Measurements from ENCODE around the gene GPANK1. TPM values are rescaled to one million over a fixed set of nuclear protein-coding genes. Genes with fewer than 3 reads are reported as not detected.

The GPANK1 gene
- total and polyA plus RNA-seq, 2 donors from 2014 or later = 17.7 to 28.6 TPM

DNA sequence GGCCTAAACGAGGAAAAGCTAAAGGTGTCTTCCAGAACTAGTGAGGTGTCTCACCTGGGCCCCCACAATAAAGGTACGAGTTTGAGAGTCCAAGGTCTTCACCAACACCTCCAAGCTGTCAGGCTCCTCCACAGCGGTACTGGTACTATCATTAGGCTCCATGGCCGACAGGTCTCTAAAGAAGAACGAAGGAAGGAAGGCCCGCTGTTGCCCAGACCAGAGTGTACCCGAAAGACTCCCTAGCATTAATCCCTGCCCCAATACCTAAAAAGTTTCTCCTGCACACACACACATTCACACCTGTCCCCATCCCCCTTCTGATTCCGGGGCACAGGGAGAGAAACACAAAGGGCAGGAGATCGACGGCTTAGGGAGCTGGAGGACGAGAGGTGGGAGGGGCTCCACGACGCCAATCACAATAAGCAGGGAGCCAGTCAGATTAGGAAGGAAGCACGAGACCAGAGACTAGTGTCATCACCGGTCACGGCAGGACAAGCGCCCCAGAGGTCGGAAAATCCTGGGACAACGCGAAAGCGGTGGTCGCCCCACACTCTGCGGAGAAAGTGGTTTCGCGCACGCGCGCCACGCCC, 13.1 kb downstream of the GPANK1 start:
- peak overlapping the region; percentile 98 to 100 for H3K27ac ChIP-seq (ENCODE audit: low read depth in 2 of 2, low read length in 2 of 2)
- H3K27me3 ChIP-seq (ENCODE audit: control insufficient read depth, insufficient read depth, low read length) = no peaks in the 10 kb centered on the region
- peak overlapping the region; percentile 90 to 98 (median 90) for H3K9ac ChIP-seq (ENCODE audit: low read length in 3 of 3)
- H3K4me3 ChIP-seq (ENCODE audit: low read length in 3 of 3) = peak overlapping the region; percentile 87 to 98 (median 97)
- H3K36me3 ChIP-seq (ENCODE audit: control insufficient read depth in 2 of 3, insufficient read depth in 3 of 3, low read length in 3 of 3) = peaks cover 10 to 27% (median 22%) of the 10 kb centered on the region in 3 donors
- no peaks in the 10 kb centered on the region for H3K9me3 ChIP-seq (ENCODE audit: control insufficient read depth in 2 of 3, insufficient read depth in 1 of 3, low read length in 3 of 3)
- intact Hi-C loops (cut with DNase I) = no loop called here
- no peak for FAIRE-seq
- H3K4me1 ChIP-seq (ENCODE audit: control insufficient read depth in 2 of 3, insufficient read depth in 2 of 3, low read depth in 1 of 3, low read length in 3 of 3) = peaks cover 0 to 24% (median 17%) of the 10 kb centered on the region in 3 donors
- DNase-seq = peak in 2 of 5 donors; percentile 79 to 90
- TF ChIP-seq, protein P1, sequence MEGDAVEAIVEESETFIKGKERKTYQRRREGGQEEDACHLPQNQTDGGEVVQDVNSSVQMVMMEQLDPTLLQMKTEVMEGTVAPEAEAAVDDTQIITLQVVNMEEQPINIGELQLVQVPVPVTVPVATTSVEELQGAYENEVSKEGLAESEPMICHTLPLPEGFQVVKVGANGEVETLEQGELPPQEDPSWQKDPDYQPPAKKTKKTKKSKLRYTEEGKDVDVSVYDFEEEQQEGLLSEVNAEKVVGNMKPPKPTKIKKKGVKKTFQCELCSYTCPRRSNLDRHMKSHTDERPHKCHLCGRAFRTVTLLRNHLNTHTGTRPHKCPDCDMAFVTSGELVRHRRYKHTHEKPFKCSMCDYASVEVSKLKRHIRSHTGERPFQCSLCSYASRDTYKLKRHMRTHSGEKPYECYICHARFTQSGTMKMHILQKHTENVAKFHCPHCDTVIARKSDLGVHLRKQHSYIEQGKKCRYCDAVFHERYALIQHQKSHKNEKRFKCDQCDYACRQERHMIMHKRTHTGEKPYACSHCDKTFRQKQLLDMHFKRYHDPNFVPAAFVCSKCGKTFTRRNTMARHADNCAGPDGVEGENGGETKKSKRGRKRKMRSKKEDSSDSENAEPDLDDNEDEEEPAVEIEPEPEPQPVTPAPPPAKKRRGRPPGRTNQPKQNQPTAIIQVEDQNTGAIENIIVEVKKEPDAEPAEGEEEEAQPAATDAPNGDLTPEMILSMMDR (IDR thresholded peaks at IDR 0.05; ENCODE audit: borderline replicate concordance, extremely low read depth, insufficient read depth) = no peak

DNA sequence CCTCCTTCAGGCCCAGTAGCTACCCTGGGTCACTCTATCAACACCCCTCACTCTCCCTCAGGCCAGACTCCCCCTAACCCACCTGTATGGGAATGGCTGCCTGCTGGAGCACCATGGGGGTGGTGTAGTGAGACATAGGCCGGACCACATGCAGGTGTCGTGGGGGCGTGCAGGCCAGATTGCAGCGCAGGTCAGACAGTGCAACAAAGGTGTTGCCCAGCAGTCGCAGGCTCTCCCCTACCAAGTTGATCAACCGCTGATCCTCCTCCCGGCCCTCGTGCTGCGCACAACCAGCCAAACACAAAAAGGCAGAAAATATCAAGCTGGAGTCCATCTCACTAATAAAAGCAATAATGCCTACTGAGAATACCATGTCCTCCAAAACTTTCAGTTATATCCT, 19.5 kb downstream of the GPANK1 start:
- no peak for DNase-seq
- TF ChIP-seq, protein P1 (IDR thresholded peaks at IDR 0.05; ENCODE audit: borderline replicate concordance, extremely low read depth, insufficient read depth) = no peak
- Histone ChIP-seq H3K4me3 (ENCODE audit: low read length in 3 of 3) (no peak overlapping the region), H3K27ac (ENCODE audit: low read depth in 2 of 2, low read length in 2 of 2) (no peak overlapping the region), H3K9ac (ENCODE audit: low read length in 3 of 3) (no peak overlapping the region), H3K9me3 (ENCODE audit: control insufficient read depth in 2 of 3, insufficient read depth in 1 of 3, low read length in 3 of 3) (no peaks in the 10 kb centered on the region), H3K4me1 (ENCODE audit: control insufficient read depth in 2 of 3, insufficient read depth in 2 of 3, low read depth in 1 of 3, low read length in 3 of 3) (no peaks in the 10 kb centered on the region), H3K36me3 (ENCODE audit: control insufficient read depth in 2 of 3, insufficient read depth in 3 of 3, low read length in 3 of 3) (peaks cover 14 to 79% (median 59%) of the 10 kb centered on the region in 3 donors), H3K27me3 (ENCODE audit: control insufficient read depth, insufficient read depth, low read length) (no peaks in the 10 kb centered on the region)
- no peak for FAIRE-seq
- intact Hi-C loops (cut with DNase I) = no loop called here

- H3K27ac ChIP-seq (ENCODE audit: low read depth in 2 of 2, low read length in 2 of 2) = no peak overlapping the region
- intact Hi-C loops (cut with DNase I) = no loop called here
- peaks cover 9 to 86% (median 60%) of the 10 kb centered on the region in 3 donors for H3K36me3 ChIP-seq (ENCODE audit: control insufficient read depth in 2 of 3, insufficient read depth in 3 of 3, low read length in 3 of 3)
- H3K9me3 ChIP-seq (ENCODE audit: control insufficient read depth in 2 of 3, insufficient read depth in 1 of 3, low read length in 3 of 3) = no peaks in the 10 kb centered on the region
- H3K9ac ChIP-seq (ENCODE audit: low read length in 3 of 3) = no peak overlapping the region
- no peaks in the 10 kb centered on the region for H3K4me1 ChIP-seq (ENCODE audit: control insufficient read depth in 2 of 3, insufficient read depth in 2 of 3, low read depth in 1 of 3, low read length in 3 of 3)
- DNase-seq (no peak), FAIRE-seq (no peak)
- TF ChIP-seq, protein P1 (IDR thresholded peaks at IDR 0.05; ENCODE audit: borderline replicate concordance, extremely low read depth, insufficient read depth) = no peak
- H3K4me3 ChIP-seq (ENCODE audit: low read length in 3 of 3) = no peak overlapping the region
- H3K27me3 ChIP-seq (ENCODE audit: control insufficient read depth, insufficient read depth, low read length) = no peaks in the 10 kb centered on the region
Measured at GRCh38 chr6:31643818-31644454, 20.9 kb downstream of the GPANK1 start.
